Endothelial cell (in vitro differentiated cells): Measurements from ENCODE around the gene KIF19. TPM values are rescaled to one million over a fixed set of nuclear protein-coding genes. Genes with fewer than 3 reads are reported as not detected.
A peak's percentile ranks its signal among the peaks of the same experiment; 100 is the strongest.

Experiments
- DNase-seq: peaks from one replicate; pipeline ENCODE4 v3.0.0; 2021; ENCODE audit warnings: low spot score
- H3K27ac Mint-ChIP-seq: one replicate; pipeline ENCODE4 v1.8.0; 2021; ENCODE audit warnings: mixed read lengths, inconsistent platforms; ENCODE audit not compliant: unreplicated experiment
- H3K27me3 Mint-ChIP-seq: one replicate; pipeline ENCODE4 v1.8.0; 2021; ENCODE audit warnings: mild to moderate bottlenecking, moderate library complexity, mixed read lengths, inconsistent platforms; ENCODE audit not compliant: unreplicated experiment
- H3K36me3 Mint-ChIP-seq: one replicate; pipeline ENCODE4 v1.8.0; 2021; ENCODE audit warnings: mild to moderate bottlenecking, low read depth, mixed read lengths, inconsistent platforms; ENCODE audit not compliant: unreplicated experiment
- H3K4me1 Mint-ChIP-seq: one replicate; pipeline ENCODE4 v1.8.0; 2021; ENCODE audit warnings: mild to moderate bottlenecking, mixed read lengths, inconsistent platforms; ENCODE audit not compliant: unreplicated experiment
- H3K4me3 Mint-ChIP-seq: one replicate; pipeline ENCODE4 v1.8.0; 2021; ENCODE audit warnings: mild to moderate bottlenecking, mixed read lengths, inconsistent platforms; ENCODE audit not compliant: unreplicated experiment
- H3K9me3 Mint-ChIP-seq: one replicate; pipeline ENCODE4 v1.8.0; 2021; ENCODE audit warnings: mixed read lengths, inconsistent platforms; ENCODE audit not compliant: unreplicated experiment
- total RNA-seq: library from RNA; stranded (reverse); fragmentation: NEBNext Ultra II Directional; extraction: Animal tissue kit (Norgen Biotek cat#: 25700); gene quantifications from one replicate; pipeline ENCODE4 v1.2.1, GENCODE V29; 2021; ENCODE audit not compliant: unreplicated experiment
- TF ChIP-seq, protein P1 (sequence below): fragments of 200-600 bp; sonication (generic); IDR thresholded peaks from one replicate; pipeline ENCODE4 v1.5.0; 2021; ENCODE audit warnings: antibody characterized with exemption; ENCODE audit not compliant: unreplicated experiment

KIF19 gene
- total RNA-seq, 1 donor from 2014 or later = 48.1 TPM

DNA sequence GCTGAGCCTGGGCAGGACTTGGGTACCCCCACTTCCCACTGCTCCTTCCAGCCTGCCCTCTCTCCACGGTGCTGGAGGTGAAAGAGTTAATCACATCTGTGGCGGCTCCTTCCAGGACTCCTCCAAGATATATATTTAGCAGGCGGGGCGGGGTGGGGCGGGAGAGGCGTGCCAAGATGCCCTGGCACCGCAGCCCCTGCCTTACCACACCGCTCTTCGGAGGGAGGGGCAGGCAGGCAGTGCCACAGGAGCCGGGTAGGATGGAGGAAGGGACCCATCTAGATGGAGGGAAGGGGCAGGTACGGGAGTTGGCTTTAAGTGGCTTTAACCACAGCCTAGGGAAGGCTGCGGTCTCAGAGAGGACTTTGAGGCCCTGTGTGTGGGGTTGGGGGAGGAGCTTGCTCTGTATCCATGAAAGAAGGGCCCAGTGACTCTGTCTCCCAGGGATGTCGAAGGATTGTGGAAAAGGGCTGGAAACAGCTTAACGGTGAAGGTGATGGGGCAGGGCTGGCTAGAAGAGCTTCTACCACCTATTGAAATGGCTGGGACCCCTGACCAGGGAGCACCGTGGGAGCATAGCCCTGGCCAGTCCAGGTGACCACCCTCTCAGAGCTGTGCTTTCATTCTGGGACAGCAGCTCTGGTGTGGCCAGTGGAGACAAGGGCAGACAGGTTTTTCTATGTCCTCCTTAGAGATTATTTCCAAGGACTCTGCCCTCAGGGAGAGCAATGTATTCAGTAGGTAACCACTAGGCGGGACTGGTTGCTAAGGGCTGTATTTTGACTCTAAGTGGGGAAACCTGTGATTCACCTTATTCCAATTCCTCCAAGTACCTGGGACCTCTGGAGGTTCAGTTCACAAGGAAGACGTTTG lies 54.3 kb downstream of the KIF19 start:
- TF ChIP-seq, protein P1, sequence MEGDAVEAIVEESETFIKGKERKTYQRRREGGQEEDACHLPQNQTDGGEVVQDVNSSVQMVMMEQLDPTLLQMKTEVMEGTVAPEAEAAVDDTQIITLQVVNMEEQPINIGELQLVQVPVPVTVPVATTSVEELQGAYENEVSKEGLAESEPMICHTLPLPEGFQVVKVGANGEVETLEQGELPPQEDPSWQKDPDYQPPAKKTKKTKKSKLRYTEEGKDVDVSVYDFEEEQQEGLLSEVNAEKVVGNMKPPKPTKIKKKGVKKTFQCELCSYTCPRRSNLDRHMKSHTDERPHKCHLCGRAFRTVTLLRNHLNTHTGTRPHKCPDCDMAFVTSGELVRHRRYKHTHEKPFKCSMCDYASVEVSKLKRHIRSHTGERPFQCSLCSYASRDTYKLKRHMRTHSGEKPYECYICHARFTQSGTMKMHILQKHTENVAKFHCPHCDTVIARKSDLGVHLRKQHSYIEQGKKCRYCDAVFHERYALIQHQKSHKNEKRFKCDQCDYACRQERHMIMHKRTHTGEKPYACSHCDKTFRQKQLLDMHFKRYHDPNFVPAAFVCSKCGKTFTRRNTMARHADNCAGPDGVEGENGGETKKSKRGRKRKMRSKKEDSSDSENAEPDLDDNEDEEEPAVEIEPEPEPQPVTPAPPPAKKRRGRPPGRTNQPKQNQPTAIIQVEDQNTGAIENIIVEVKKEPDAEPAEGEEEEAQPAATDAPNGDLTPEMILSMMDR = no peak
- Mint-ChIP-seq H3K36me3 (no peaks in the 10 kb centered on the region), H3K27ac (no peak overlapping the region), H3K27me3 (peaks cover 1% of the 10 kb centered on the region), H3K4me3 (no peak overlapping the region), H3K4me1 (peaks cover 9% of the 10 kb centered on the region), H3K9me3 (no peaks in the 10 kb centered on the region)
- DNase-seq = no peak

DNA sequence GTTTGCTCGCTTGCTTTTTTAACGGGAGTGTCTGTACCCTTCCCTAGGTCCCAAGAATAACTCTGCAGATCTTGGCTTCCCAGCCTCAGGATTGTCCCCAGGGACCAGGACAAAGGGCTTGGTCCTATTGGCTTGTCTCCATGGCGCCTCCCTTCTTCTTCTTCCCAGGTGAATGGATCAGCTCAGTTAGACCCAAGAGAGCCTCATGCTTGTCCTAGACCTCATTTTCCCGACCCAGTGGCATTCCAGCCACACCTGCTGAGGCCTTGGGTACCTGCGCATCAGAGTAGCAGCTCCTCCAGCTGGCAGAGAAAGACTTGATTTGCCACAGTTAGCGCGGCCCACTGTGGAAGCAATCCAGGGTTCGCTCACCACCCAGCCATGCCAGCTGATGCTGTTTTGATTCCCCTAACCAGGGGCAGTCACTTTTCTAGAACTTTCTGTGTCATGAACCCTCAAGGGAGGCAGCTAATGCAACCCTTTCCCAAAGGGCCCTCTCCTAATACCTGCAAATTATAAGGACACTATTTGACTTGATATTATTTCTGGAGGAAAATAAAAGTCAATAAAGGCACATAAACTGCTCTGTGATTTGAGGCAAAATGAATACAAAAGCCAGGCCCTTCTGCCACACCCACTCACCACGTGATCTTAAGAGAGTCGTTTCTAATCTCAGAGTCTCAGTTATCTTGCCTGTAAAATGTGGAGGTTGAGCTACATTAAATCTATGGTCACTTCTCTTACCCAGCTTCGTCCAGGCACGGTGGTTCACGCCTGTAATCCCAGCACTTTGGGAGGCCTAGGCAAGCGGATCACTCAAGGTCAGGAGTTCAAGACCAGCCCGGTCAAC lies 55.2 kb downstream of the KIF19 start:
- no peaks in the 10 kb centered on the region for H3K36me3 Mint-ChIP-seq
- H3K9me3 Mint-ChIP-seq = no peaks in the 10 kb centered on the region
- TF ChIP-seq, protein P1 = no peak
- H3K4me3 Mint-ChIP-seq = no peak overlapping the region
- H3K27ac Mint-ChIP-seq = no peak overlapping the region
- H3K27me3 Mint-ChIP-seq = peaks cover 1% of the 10 kb centered on the region
- no peak for DNase-seq
- H3K4me1 Mint-ChIP-seq = peaks cover 9% of the 10 kb centered on the region

DNA sequence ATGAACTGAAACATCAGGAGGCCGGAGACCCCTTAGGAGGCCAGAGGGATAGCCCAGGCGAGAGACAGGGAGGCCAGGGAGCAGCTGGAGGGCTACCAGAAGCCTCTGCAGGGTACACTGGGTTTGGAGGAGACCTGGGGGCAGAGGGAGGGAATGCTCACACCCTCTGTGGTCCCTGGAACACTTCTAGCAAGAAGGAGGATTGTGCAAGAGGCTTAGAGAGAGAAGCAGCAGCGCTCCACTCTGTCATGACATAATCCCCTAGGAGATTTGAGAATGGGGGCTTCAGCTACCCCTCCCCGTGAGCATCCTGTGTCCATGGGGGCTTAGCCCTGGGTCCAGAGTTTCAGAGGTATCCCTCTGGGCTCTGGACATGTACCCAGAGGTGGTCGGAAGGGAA lies 57.1 kb downstream of the KIF19 start:
- no peak for DNase-seq
- TF ChIP-seq, protein P1 = no peak
- H3K9me3 Mint-ChIP-seq = no peaks in the 10 kb centered on the region
- peaks cover 1% of the 10 kb centered on the region for H3K27me3 Mint-ChIP-seq
- H3K4me3 Mint-ChIP-seq = no peak overlapping the region
- H3K4me1 Mint-ChIP-seq = peaks cover 15% of the 10 kb centered on the region
- H3K27ac Mint-ChIP-seq = no peak overlapping the region
- no peaks in the 10 kb centered on the region for H3K36me3 Mint-ChIP-seq

DNA sequence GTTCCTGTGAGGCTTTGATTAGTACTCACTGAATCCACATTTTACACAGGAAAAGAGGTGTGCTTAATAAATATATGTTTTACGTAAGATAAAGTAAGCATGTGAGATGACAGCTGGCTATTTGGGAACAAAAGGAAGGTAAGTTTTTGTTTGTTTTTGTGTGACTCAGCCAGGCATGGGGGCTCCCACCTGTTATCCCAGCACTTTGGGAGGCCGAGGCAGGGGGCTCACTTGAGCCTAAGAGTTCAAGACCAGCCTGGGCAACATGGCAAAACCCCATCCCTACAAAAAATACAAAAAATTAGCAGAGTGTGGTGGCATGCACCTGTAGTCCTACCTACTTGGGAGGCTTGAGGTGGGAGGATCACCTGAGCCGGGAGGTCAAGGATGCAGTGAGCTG lies 59.2 kb downstream of the KIF19 start:
- DNase-seq = no peak
- Mint-ChIP-seq H3K4me3 (no peak overlapping the region), H3K9me3 (no peaks in the 10 kb centered on the region), H3K27me3 (peaks cover 2% of the 10 kb centered on the region), H3K4me1 (peaks cover 15% of the 10 kb centered on the region), H3K27ac (peak overlapping the region; percentile 20), H3K36me3 (no peaks in the 10 kb centered on the region)
- TF ChIP-seq, protein P1 = no peak
